Neutrophil (primary cell): ENCODE results near the gene DUOX1.

Source experiments
- H3K27ac ChIP-seq: fragments of 200-600 bp; sonication (generic); 2 replicates; pipeline ENCODE4 v1.5.1; 2016; ENCODE audit warnings: mild to moderate bottlenecking, moderate library complexity
- H3K27me3 ChIP-seq: fragments of 200-600 bp; sonication (generic); 2 replicates; pipeline ENCODE4 v1.6.0; 2016; ENCODE audit warnings: mild to moderate bottlenecking
- H3K36me3 ChIP-seq: fragments of 200-600 bp; sonication (generic); 2 replicates; pipeline ENCODE4 v1.5.1; 2017
- H3K4me1 ChIP-seq, 2 experiments: fragments of 200-600 bp in 1 of 2; sonication (generic) in 1 of 2; 1 replicate in 1 of 2; 2 replicates in 1 of 2; pipeline versions ENCODE4 v1.5.1 to v1.6.1; 2013 to 2016; ENCODE audit warnings: low read depth in 1 of 2, low read length in 1 of 2, mild to moderate bottlenecking in 1 of 2, moderate library complexity in 1 of 2; ENCODE audit not compliant: control insufficient read depth in 1 of 2, insufficient read depth in 1 of 2
- H3K4me3 ChIP-seq, 2 experiments: fragments of 200-600 bp in 1 of 2; sonication (generic) in 1 of 2; 1 replicate in 1 of 2; 2 replicates in 1 of 2; pipeline ENCODE4 v1.5.1; 2013 to 2016; ENCODE audit warnings: low read depth in 1 of 2, low read length in 1 of 2, mild to moderate bottlenecking in 1 of 2, moderate library complexity in 1 of 2
- H3K9me3 ChIP-seq: fragments of 200-600 bp; sonication (generic); 2 replicates; pipeline ENCODE4 v1.5.1; 2016
- TF ChIP-seq, protein P1 (sequence below): fragments of 200-600 bp; sonication (generic); IDR thresholded peaks from 2 replicates; pipeline ENCODE4 v1.5.1; 2016; ENCODE audit warnings: antibody characterized with exemption

Gene DUOX1

DNA sequence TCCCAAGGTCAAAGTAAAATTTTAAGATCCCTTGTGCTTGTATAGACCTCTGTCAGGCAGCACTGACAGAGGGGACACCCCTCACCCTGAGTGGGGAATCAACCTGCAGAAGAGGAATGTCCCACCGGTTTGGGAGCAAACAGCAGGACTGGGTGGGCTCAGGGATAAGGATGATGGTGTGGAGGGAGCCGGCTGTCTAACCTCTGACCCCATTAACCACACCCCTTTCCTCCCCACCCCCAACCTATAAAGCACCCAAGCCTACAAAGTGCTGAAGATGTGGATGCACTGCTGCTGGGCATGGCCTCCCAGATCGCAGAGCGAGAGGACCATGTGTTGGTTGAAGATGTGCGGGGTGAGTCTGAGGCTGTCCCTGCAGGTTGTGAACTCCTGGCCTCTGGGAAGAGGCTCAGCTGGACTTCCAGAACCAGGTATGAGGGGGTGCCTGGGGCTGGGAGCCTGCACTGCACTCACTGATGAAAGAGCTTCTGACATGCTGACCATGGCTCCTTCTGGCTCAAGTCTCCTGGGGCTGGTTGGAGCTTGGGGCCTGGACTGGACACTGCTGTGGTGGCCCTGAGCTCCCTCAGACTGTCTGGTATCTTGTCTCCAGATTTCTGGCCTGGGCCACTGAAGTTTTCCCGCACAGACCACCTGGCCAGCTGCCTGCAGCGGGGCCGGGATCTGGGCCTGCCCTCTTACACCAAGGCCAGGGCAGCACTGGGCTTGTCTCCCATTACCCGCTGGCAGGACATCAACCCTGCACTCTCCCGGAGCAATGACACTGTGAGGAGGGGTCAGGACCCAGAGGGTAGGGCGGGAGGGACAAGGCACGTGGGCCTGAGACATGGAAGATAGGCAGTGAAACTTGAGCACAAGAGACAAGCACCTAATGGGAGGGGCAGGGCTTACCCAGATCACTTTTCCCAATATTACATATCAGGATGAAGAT is 9.3 kb downstream of the DUOX1 start:
- Histone ChIP-seq H3K36me3 (no peaks in the 10 kb centered on the region), H3K4me1 (peaks cover 0 to 7% of the 10 kb centered on the region in 2 experiments), H3K27ac (no peak overlapping the region), H3K27me3 (peaks cover 40% of the 10 kb centered on the region), H3K4me3 (no peak overlapping the region), H3K9me3 (no peaks in the 10 kb centered on the region)
- TF ChIP-seq, protein P1, sequence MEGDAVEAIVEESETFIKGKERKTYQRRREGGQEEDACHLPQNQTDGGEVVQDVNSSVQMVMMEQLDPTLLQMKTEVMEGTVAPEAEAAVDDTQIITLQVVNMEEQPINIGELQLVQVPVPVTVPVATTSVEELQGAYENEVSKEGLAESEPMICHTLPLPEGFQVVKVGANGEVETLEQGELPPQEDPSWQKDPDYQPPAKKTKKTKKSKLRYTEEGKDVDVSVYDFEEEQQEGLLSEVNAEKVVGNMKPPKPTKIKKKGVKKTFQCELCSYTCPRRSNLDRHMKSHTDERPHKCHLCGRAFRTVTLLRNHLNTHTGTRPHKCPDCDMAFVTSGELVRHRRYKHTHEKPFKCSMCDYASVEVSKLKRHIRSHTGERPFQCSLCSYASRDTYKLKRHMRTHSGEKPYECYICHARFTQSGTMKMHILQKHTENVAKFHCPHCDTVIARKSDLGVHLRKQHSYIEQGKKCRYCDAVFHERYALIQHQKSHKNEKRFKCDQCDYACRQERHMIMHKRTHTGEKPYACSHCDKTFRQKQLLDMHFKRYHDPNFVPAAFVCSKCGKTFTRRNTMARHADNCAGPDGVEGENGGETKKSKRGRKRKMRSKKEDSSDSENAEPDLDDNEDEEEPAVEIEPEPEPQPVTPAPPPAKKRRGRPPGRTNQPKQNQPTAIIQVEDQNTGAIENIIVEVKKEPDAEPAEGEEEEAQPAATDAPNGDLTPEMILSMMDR: no peak

GRCh38 chr15:45139770-45140169 is 10.0 kb downstream of the DUOX1 start:
- Histone ChIP-seq H3K36me3 (no peaks in the 10 kb centered on the region), H3K4me3 (no peak overlapping the region), H3K27me3 (peaks cover 33% of the 10 kb centered on the region), H3K27ac (no peak overlapping the region), H3K9me3 (no peaks in the 10 kb centered on the region), H3K4me1 (peaks cover 0 to 6% of the 10 kb centered on the region in 2 experiments)
- TF ChIP-seq, protein P1: no peak

DNA sequence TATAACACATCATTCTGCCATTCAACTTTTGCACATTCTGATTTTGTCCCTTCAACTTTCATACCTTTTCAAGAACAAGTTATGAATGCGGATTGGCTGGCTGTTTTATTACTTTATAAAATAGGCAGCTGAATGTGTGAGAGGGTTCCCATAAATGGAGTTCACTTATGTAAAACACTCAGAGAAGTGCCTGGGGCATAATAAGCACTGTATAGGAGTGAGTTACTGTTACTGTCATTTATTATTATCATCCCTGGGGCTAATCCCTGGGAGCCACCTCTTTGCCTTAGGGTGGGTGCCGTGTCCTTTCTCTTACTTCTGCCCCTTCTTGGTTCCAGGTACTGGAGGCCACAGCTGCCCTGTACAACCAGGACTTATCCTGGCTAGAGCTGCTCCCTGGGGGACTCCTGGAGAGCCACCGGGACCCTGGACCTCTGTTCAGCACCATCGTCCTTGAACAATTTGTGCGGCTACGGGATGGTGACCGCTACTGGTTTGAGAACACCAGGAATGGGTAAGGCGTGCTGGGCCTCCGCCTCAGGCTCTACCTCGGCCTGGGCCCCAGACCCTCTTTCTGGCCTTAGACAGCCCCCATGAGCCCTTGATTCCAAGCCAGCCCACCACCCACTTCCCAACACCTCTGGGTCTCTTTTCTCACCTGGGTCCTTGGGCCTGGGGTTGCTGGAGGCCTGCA is 10.9 kb downstream of the DUOX1 start:
- H3K27ac ChIP-seq: no peak overlapping the region
- H3K36me3 ChIP-seq: no peaks in the 10 kb centered on the region
- H3K4me1 ChIP-seq: no peaks in the 10 kb centered on the region
- peaks cover 25% of the 10 kb centered on the region for H3K27me3 ChIP-seq
- no peaks in the 10 kb centered on the region for H3K9me3 ChIP-seq
- no peak overlapping the region for H3K4me3 ChIP-seq
- TF ChIP-seq, protein P1: no peak

DNA sequence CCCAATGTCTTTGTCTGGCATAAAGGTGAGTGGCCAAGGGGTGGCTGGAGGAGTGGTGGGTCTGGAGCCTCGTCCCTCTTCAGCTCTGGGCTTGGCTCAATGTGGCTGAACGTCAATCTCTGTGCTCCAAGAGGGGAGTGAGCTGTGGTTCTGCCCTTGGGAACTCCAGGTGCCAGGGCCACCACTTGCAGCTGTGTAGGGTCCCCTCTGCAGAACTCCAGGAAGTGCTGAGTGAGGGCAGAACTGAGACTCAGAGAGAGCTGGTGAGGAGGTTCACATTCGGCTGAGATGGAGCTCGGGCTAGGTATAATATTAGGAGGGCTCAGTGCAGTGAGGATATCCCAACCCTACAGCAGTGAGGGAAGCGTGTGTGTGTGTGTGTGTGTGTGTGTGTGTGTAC is 11.6 kb downstream of the DUOX1 start:
- Histone ChIP-seq H3K4me1 (no peaks in the 10 kb centered on the region), H3K27ac (no peak overlapping the region), H3K9me3 (no peaks in the 10 kb centered on the region), H3K36me3 (no peaks in the 10 kb centered on the region), H3K4me3 (no peak overlapping the region), H3K27me3 (peaks cover 18% of the 10 kb centered on the region)
- TF ChIP-seq, protein P1: no peak

DNA sequence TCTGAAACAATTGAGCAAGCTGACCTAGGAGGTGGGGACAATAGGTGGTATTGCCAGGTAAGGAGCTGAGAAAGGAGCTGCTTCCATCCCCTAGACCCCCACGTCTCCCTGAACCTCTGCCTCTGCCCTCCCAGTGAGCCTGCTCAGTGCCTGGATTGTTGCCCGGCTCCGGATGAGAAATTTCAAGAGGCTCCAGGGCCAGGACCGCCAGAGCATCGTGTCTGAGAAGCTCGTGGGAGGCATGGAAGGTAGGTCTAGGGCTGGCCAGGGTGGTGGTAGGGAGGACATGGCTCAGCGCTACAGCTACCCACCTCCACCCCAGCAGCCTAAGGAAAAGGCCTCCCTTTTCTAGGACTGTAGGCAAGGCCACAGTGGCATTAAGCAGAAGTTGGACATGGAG is 13.3 kb downstream of the DUOX1 start:
- Histone ChIP-seq H3K4me1 (no peaks in the 10 kb centered on the region), H3K9me3 (no peaks in the 10 kb centered on the region), H3K27me3 (peaks cover 3% of the 10 kb centered on the region), H3K4me3 (no peak overlapping the region), H3K36me3 (no peaks in the 10 kb centered on the region), H3K27ac (no peak overlapping the region)
- TF ChIP-seq, protein P1: no peak
